B cell (primary cell): Measurements from ENCODE around the gene SNRPE. TPM values are rescaled to one million over a fixed set of nuclear protein-coding genes. Genes with fewer than 3 reads are reported as not detected.
A peak's percentile ranks its signal among the peaks of the same experiment; 100 is the strongest.

ENCODE experiments used
- ATAC-seq: fragments of 200-7000 bp; cut with Tn5 transposase; one replicate; pipeline ENCODE4 v1.10.0; 2021; ENCODE audit warnings: low read depth, mild to moderate bottlenecking, moderate number of reproducible peaks, moderate library complexity
- CTCF ChIA-PET: fragments of 350-600 bp; sonication (Branson Sonifier 250); formaldehyde crosslinking; loops from one replicate; lab custom pipeline; 2021; ENCODE audit warnings: antibody characterized with exemption, inconsistent platforms; lab: Charles Lee
- POLR2A ChIA-PET: fragments of 350-600 bp; sonication (Branson Sonifier 250); formaldehyde crosslinking; loops from one replicate; lab custom pipeline; 2021; ENCODE audit warnings: antibody characterized with exemption; lab: Charles Lee
- DNase-seq: peaks from one replicate; pipeline ENCODE4 v3.0.0; 2013
- H2AFZ ChIP-seq: 2 replicates; pipeline ENCODE4 v1.6.1; 2012; ENCODE audit warnings: mild to moderate bottlenecking, low read depth, low read length; ENCODE audit not compliant: insufficient read depth, poor library complexity, severe bottlenecking
- H3K27ac ChIP-seq, 2 donors: 1 replicate in 1 of 2; 2 replicates in 1 of 2; pipeline ENCODE4 v1.5.1; 2012 to 2013; ENCODE audit warnings: low read length in 2 of 2, mild to moderate bottlenecking in 2 of 2, moderate library complexity in 1 of 2
- H3K27me3 ChIP-seq, 4 experiments: fragments of 200-600 bp in 1 of 4; sonication (generic) in 1 of 4; replicated peaks in 1 of 4; 1 replicate in 2 of 4; 2 replicates in 2 of 4; pipeline versions ENCODE4 v1.6.1 to v1.7.0; 2013 to 2016; ENCODE audit warnings: low read length in 3 of 4, mild to moderate bottlenecking in 2 of 4, mixed read lengths in 1 of 4, moderate library complexity in 1 of 4; ENCODE audit not compliant: insufficient read depth in 4 of 4, control insufficient read depth in 3 of 4; ENCODE audit errors: control extremely low read depth in 1 of 4
- H3K36me3 ChIP-seq, 2 experiments: replicated peaks in 1 of 2; 1 replicate in 1 of 2; 2 replicates in 1 of 2; pipeline versions ENCODE4 v1.6.1 to v1.7.1; 2013; ENCODE audit warnings: low read length in 1 of 2; ENCODE audit not compliant: insufficient read depth in 2 of 2, control insufficient read depth in 1 of 2; ENCODE audit errors: control extremely low read depth in 1 of 2, extremely low read depth in 1 of 2
- H3K4me1 ChIP-seq, 2 donors: fragments of 200-600 bp in 1 of 2; sonication (generic) in 1 of 2; 1 replicate in 1 of 2; 2 replicates in 1 of 2; pipeline versions ENCODE4 v1.5.1 to v1.6.1; 2013 to 2017; ENCODE audit warnings: low read length in 2 of 2; ENCODE audit not compliant: control insufficient read depth in 2 of 2, insufficient read depth in 2 of 2
- H3K4me2 ChIP-seq: replicated peaks from 2 replicates; pipeline ENCODE3; 2012; ENCODE audit warnings: mild to moderate bottlenecking, low read depth, low read length; ENCODE audit not compliant: poor library complexity, severe bottlenecking
- H3K4me3 ChIP-seq, 5 experiments: fragments of 200-600 bp in 1 of 5; sonication (generic) in 1 of 5; 1 replicate in 3 of 5; 2 replicates in 2 of 5; pipeline versions ENCODE4 v1.5.1 to v1.7.0; 2011 to 2016; ENCODE audit warnings: low read length in 4 of 5, mild to moderate bottlenecking in 4 of 5, low read depth in 2 of 5, control low read depth in 1 of 5, moderate library complexity in 1 of 5; ENCODE audit not compliant: insufficient read depth in 1 of 5; ENCODE audit errors: control extremely low read depth in 1 of 5, extremely low read depth in 1 of 5
- H3K79me2 ChIP-seq: fragments of 200-600 bp; sonication (generic); one replicate; pipeline ENCODE4 v1.6.0; 2016; ENCODE audit warnings: low read length; ENCODE audit not compliant: control insufficient read depth, insufficient read depth
- H3K9ac ChIP-seq: fragments of 200-600 bp; sonication (generic); 2 replicates; pipeline ENCODE4 v1.6.1; 2017; ENCODE audit warnings: mild to moderate bottlenecking, low read length, moderate library complexity
- H3K9me3 ChIP-seq, 3 donors: one replicate each; pipeline versions ENCODE4 v1.6.1 to v1.7.1; 2013; ENCODE audit warnings: low read length in 2 of 3; ENCODE audit not compliant: control insufficient read depth in 2 of 3, insufficient read depth in 1 of 3; ENCODE audit errors: control extremely low read depth in 1 of 3
- H4K20me1 ChIP-seq: 2 replicates; pipeline ENCODE4 v1.6.0; 2012; ENCODE audit warnings: mild to moderate bottlenecking, low read length; ENCODE audit not compliant: insufficient read depth, control insufficient read depth, poor library complexity, severe bottlenecking
- H3K27ac Mint-ChIP-seq: one replicate; pipeline ENCODE4 v1.8.0; 2021; ENCODE audit warnings: mixed read lengths
- H3K27me3 Mint-ChIP-seq: one replicate; pipeline ENCODE4 v1.8.0; 2021; ENCODE audit warnings: mixed read lengths
- H3K4me1 Mint-ChIP-seq: one replicate; pipeline ENCODE4 v1.8.0; 2021; ENCODE audit warnings: mixed read lengths
- H3K4me3 Mint-ChIP-seq: one replicate; pipeline ENCODE4 v1.8.0; 2021; ENCODE audit warnings: mixed read lengths
- H3K9me3 Mint-ChIP-seq: one replicate; pipeline ENCODE4 v1.8.0; 2022; ENCODE audit warnings: mixed read lengths; ENCODE audit not compliant: insufficient read depth
- CTCF ChIP-seq: fragments of 200-600 bp; IDR thresholded peaks from one replicate; pipeline ENCODE4 v1.8.0; 2022; ENCODE audit warnings: antibody characterized with exemption, mild to moderate bottlenecking
- EZH2 ChIP-seq: IDR thresholded peaks from 2 replicates; pipeline ENCODE4 v1.6.1; 2012; ENCODE audit warnings: borderline replicate concordance, low read depth, mild to moderate bottlenecking, moderate library complexity, low read length; ENCODE audit not compliant: insufficient read depth, poor library complexity, severe bottlenecking
- WGBS: methylation state at CpG from one replicate; pipeline ENCODE4 v1.1.5; 2013; ENCODE audit warnings: missing lambda C conversion rate; ENCODE audit not compliant: insufficient coverage; 5-methylcytosine and 5-hydroxymethylcytosine counted together
- intact Hi-C: fragments of 100-400 bp; cut with micrococcal nuclease; formaldehyde crosslinking; loops from one replicate; pipeline ENCODE4 v1.10.0; 2022
- polyA plus RNA-seq: library from polyadenylated mRNA; depleted of rRNA; stranded (reverse); fragments of >200 nt; gene quantifications from 2 replicates; pipeline ENCODE4 v1.2.3, GENCODE V29; 2012
- total RNA-seq, 2 donors: library from RNA; stranded (reverse); fragments of 120-200 nt in 1 of 2; gene quantifications; 1 replicate in 1 of 2; 2 replicates in 1 of 2; pipeline versions ENCODE4 v1.2.3 to v1.2.4, GENCODE V29; 2013 to 2022

SNRPE gene
- total and polyA plus RNA-seq, 2 donors (not counting 1 experiment from before 2014, with no cell fraction given) = 76.9 to 80.8 TPM

- Histone ChIP-seq H3K4me3 (no peak overlapping the region), H3K79me2 (peaks cover 78% of the 10 kb centered on the region), H3K9me3 (peaks cover 0 to 3% (median 1%) of the 10 kb centered on the region in 3 donors), H3K4me1 (no peaks in the 10 kb centered on the region), H4K20me1 (peaks cover 45% of the 10 kb centered on the region), H3K27me3 (no peaks in the 10 kb centered on the region), H2AFZ (no peak overlapping the region), H3K27ac (no peak overlapping the region), H3K36me3 (peaks cover 15 to 43% of the 10 kb centered on the region in 2 experiments), H3K9ac (no peak overlapping the region), H3K4me2 (no peak overlapping the region)
- no peak overlapping the region for H3K4me3 Mint-ChIP-seq
- no peak overlapping the region for H3K27ac Mint-ChIP-seq
- ChIA-PET CTCF (no interaction called here), POLR2A (interaction anchor here (0.5 kb wide), 1 partner anchor 29 kb away, joined by 9 read pairs; no protein-coding TSS in a partner anchor)
- H3K9me3 Mint-ChIP-seq = no peaks in the 10 kb centered on the region
- DNase-seq (no peak), ATAC-seq (no peak)
- H3K4me1 Mint-ChIP-seq = peaks cover 18% of the 10 kb centered on the region
- intact Hi-C loops = loop anchor here (10.0 kb wide), 1 partner anchor 1281 kb away; no protein-coding TSS in a partner anchor
- WGBS = 100% methylated on average over 2 of the region's 2 CpGs
- no peak for TF ChIP-seq EZH2
- TF ChIP-seq CTCF = no peak
- no peaks in the 10 kb centered on the region for H3K27me3 Mint-ChIP-seq
These were observed 47.6 kb upstream of the SNRPE start for GRCh38 chr1:203813581-203814341.

GRCh38 chr1:203818399-203818798 is 43.0 kb upstream of the SNRPE start:
- Histone ChIP-seq H4K20me1 (peaks cover 49% of the 10 kb centered on the region), H3K9me3 (peaks cover 0 to 3% (median 1%) of the 10 kb centered on the region in 3 donors), H3K4me3 (no peak overlapping the region), H3K79me2 (peaks cover 65% of the 10 kb centered on the region), H2AFZ (no peak overlapping the region), H3K4me2 (no peak overlapping the region), H3K9ac (no peak overlapping the region), H3K27ac (peak overlapping the region in 1 of 2 donors; percentile 59), H3K36me3 (peaks cover 29 to 72% of the 10 kb centered on the region in 2 experiments), H3K27me3 (no peaks in the 10 kb centered on the region), H3K4me1 (no peaks in the 10 kb centered on the region)
- TF ChIP-seq EZH2 (no peak), CTCF (no peak)
- 67% methylated on average over 5 of the region's 6 CpGs for WGBS
- ATAC-seq (peak; percentile 49), DNase-seq (peak; percentile 53)
- Mint-ChIP-seq H3K4me1 (peaks cover 14% of the 10 kb centered on the region), H3K4me3 (peak overlapping the region; percentile 47), H3K27me3 (no peaks in the 10 kb centered on the region), H3K27ac (peak overlapping the region; percentile 85), H3K9me3 (no peaks in the 10 kb centered on the region)
- POLR2A ChIA-PET = no interaction called here
- intact Hi-C loops = loop anchor here (10.0 kb wide), 1 partner anchor 1276 kb away; no protein-coding TSS in a partner anchor
- CTCF ChIA-PET = interaction anchor here (0.8 to 1.1 kb wide), 2 partner anchors 116 to 311 kb away, joined by 3 to 4 read pairs; no protein-coding TSS in a partner anchor
